SW480 (cell line): ENCODE results near the gene STYX.

ENCODE experiments used
- DNase-seq: peaks from one replicate; pipeline ENCODE4 v3.0.0-alpha.2; 2016; ENCODE audit warnings: low spot score

Gene STYX

GRCh38 chr14:52790011-52790755 lies 60.2 kb downstream of the STYX start:
- peak; percentile 25 for DNase-seq

DNA sequence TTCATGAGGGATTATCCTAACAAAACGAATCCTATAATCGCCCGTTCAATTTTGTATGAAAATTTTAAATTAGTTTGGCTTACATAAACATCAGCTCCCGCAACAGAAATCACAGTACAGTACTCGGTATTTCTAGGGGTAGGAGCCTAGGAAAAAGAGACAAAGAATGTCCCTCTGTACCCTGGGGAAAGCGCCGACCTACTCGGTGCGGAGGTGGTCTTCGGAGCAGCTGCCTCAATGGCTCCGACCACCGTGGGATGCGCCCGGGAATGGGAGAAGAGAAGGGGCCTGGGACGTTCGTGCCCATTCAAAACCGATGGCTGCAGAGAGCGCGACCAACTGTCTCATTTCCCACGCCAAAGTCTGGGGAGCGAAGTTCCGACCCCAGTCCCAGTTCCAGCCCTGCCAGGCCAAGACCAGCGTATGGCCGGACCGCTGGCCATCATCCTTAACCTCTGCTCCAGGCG lies 60.8 kb downstream of the STYX start:
- no peak for DNase-seq

DNA sequence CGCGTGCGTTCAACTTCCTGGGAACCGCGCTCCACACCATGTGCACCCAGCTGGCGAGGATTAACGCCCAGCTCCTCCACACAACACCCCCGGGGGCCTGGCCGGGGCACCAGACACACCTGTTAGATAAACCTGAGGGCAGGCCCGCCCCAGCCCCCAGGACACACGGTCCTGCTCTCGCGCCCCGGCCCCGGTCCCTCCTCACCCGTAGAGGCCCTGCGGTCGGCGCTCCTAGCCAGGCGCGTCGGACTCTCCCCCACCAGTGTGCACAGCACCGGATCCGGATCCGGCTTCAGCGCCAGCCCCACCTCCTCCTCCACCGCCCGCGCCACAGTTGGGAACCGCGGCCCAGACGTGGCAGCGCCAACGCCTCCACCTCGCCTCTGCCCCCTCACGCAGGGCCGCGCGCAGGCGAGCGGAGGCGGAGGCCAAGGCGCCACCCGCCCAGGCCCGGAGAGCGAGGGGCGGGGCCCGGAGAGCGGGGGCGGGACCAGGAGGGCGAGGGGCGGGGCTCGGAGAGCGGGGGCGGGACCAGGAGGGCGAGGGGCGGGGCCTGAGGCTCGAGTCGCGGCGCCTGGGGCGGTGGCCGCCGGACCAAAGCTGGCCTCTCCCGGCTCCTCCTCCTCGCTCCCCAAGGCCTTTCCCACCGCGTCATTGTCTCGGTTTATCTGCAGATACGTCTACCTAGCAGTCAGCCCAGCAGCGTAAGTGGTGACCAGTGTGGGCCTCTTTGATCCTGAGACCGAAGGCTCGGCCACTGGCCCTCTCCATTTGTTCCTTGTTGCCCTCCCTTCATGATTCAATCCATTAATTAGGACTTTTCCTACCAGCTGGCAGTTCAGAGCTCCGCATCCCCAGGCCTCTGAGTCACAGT lies 61.5 kb downstream of the STYX start, which contains the start of gene GNPNAT1:
Gene GNPNAT1, minus strand, starts transcription at position 385 of the 874 bp plus-strand sequence. CDS start 6,957 bp downstream, outside the sequence.
- peak; percentile 86 for DNase-seq

DNA sequence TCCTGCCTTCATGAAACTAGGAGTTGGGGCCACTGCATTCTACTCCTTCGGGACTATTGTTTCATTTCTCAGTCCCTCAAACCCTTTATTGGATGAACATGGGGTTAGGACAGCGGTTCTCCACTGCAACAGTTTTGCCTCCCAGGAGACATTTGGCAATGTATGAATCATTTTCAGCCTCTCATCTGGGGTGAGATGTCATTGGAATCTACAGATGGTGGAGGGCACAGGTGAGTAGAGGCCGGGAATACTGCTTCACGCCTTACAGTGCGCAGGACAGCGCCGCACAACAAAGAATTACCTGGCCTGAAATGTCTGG lies 62.1 kb downstream of the STYX start:
- DNase-seq, result no peak

- DNase-seq, result no peak
These were observed 63.1 kb downstream of the STYX start for GRCh38 chr14:52793061-52793460.

DNA sequence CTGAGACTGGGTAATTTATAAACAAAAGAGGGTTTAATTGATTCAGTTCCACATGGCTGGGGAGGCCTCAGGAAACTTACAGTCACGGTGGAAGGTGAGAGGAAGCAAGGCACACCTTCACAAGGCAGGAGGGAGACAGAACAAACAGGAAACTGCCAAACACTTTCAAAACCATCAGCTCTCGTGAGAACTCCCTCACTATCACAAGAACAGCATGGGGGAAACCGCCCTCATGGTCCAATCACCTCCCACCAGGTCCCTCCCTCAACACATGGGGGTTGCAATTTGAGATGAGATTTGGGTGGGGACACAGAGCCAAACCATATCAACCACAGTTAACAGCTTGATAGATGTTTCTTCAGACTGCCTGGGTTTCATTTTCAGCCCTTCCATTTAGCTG lies 67.7 kb downstream of the STYX start:
- no peak for DNase-seq

GRCh38 chr14:52798826-52799225 lies 68.9 kb downstream of the STYX start:
- no peak for DNase-seq

- DNase-seq, result no peak
These were observed 71.2 kb downstream of the STYX start for GRCh38 chr14:52801014-52801712.

DNA sequence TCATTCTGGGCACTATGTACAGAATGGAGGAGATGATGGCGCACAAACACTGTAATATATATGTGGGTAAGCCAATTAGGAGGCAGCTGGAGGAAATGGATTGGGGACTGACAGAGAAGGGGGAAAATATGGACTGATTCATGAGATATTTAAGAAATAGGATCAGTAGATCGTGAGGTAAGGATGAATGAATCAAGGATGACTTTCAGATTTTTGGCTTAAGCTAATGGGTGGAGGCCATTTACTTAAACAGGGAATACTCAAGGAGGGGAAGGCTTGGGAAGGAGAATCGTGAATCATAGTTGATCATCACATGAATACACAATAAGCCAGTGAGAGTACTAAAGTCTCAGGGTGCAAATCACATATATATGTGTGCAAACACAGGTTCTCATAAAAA lies 72.6 kb downstream of the STYX start:
- DNase-seq, result no peak

DNA sequence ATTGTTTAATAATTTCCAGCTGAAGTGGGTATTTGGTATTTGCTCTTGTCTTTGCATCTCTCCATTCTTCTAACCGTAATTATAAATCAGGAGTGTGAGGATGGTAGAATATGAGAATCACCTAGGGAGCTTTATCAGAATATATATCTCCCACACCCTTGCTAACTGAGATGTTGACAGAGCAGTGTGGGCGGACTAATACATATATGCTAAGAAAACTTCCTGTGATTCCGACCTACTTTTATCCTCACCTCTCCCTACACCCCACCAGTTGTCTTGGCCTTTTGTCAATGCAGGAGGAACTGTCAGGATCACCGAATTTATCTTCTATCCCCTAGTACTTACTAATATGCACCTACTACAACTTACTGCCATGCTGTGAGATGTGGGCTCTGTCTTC lies 76.1 kb downstream of the STYX start:
- no peak for DNase-seq

DNA sequence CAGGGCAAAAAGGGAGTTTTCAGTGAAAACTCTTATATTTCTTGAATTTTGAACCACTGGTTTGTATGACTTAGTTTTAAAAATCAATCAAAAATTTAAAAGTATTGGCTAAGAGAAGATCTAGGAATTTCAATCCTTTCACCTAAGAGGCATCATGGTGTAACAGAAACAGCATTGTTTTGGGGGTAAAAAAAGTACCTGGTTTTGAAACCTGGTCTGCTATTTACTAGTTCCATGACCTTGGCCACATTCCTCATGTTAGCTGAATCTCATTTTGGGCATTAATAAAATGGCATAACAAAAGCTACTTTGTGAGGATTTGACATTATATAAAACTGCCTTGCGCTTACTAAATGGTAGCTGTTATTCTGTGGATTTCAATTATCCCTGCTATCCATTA lies 78.1 kb downstream of the STYX start:
- DNase-seq, result no peak

DNA sequence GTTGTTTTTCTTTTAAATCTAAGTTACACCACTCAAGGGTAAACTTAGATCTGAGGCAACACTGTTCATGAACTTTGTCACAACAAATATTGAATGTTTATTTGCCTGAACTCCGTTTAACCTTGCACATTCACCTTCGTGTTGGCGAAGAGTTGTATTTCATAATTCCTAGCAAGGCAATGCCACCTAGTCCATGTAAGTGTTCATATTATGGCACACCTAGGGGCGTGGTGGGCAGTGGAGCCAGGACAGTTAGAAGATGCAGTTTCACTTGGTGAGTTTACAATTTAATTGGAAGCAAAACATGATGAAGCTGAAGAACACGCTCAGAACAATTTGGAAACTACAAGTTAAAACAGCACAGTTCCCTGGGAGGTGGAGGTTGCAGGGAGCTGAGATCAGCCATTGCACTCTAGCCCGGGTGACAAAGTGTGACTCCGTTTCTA lies 91.9 kb downstream of the STYX start:
- no peak for DNase-seq

GRCh38 chr14:52824462-52824861 lies 94.5 kb downstream of the STYX start:
- DNase-seq, result no peak
